Stimulated activated CD4-positive, alpha-beta T cell treated with anti-CD3 and anti-CD28 coated beads, TNF-alpha, amount 100 ng/mL, for 4 hours (primary cell): ENCODE results near the gene GOLGA7B.
A peak's percentile ranks its signal among the peaks of the same experiment; 100 is the strongest.
"Not testable (repeated sequence)": the region's sequence is repeated elsewhere in the genome, so short reads cannot be mapped to it uniquely, and the experiment has no call there.

Experiments used
- DNase-seq, 3 experiments: peaks; one replicate each; pipeline ENCODE4 v3.0.0-alpha.2; 2020; ENCODE audit warnings: low read depth in 3 of 3

GOLGA7B gene

DNA sequence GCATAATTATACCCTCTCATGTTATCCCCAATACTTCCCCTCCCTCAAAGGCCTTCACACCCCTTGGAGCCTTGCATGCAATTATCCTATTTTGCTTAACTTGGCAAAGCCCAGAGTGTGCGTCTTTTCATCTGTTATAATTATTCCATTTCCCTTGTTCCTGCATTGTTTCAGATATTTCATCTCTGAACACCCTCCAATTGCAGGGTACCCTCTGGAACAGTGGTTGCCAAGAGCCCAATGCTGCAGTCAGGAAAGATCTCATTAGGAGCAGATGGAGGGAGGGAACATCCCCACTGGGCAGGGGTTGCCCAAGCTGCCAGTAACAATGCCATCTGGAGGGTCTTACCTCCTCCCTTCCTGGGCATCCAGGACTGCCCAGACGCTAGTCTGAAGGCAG lies 18.4 kb upstream of the GOLGA7B start:
- no peak for DNase-seq

DNA sequence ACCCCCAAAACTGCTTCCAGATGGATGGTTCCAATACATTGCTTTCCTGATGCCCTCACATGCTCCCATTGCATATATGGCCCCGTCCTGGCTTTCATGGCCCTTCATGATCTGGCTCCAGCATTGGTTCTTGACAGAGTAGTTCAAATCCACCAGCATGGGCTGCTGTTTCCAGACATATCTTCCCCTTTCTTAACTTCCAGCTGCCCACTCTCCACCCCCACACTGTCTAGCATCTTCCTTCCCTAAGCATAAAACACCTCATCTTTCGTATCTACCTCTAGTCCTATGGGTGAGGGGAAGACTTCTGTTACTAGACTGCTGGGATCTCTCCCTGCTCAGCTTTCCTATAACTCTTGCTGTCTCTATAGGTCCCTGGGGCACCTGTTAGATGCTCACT lies 13.2 kb upstream of the GOLGA7B start:
- DNase-seq: no peak

DNA sequence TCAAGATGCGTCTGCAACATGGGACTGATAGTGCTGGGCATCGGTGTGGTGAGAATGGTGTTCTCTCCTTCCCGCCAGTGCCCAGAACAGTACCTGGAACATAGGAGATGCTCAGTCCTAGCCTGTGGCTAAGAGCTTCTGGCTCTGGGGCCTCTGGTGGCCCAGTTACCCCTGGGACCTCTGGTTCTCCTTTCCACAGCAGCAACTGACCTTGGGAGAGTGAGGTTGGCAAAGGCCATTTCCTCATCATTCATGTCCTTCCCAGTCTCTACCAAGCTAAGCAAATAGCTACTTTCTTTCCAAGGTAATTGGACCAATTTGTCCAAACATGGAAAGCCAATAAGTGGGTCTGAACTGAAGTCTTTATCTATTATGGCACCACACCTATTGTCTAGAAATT lies 11.6 kb upstream of the GOLGA7B start:
- DNase-seq: no peak

- DNase-seq: not testable (repeated sequence)
These were observed 8.5 kb upstream of the GOLGA7B start for GRCh38 chr10:97841166-97841565.

- DNase-seq: not testable (repeated sequence)
These were observed 7.5 kb upstream of the GOLGA7B start for GRCh38 chr10:97842114-97842513.

- no peak for DNase-seq
These were observed 6.9 kb upstream of the GOLGA7B start for GRCh38 chr10:97842656-97843280.

GRCh38 chr10:97843281-97843671 lies 6.4 kb upstream of the GOLGA7B start:
- DNase-seq: no peak

GRCh38 chr10:97843972-97844371 lies 5.7 kb upstream of the GOLGA7B start:
- not testable (repeated sequence) for DNase-seq

DNA sequence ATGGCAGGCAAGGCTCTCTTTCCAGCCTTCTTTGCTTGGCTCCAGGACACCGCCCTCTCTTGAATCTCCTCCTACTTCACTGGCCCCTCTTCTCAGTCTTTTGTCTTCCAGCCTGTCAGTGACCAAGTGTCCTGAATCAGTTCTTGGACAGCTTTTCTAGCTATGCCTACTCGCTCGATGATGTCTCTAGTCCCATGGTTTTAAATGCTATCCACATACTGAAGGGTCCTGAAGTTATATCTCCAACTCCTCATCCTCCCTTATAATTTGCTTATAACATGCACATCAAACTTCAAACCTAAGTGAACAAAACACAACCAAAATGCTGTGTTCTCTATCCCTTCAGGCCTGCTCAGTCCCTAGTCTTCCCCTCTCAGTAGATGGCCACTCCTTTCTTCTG lies 5.0 kb upstream of the GOLGA7B start:
- no peak for DNase-seq

- DNase-seq: peak in 2 of 3 experiments; percentile 21 to 31
These were observed 448 bp upstream of the GOLGA7B start for GRCh38 chr10:97849103-97849686.

DNA sequence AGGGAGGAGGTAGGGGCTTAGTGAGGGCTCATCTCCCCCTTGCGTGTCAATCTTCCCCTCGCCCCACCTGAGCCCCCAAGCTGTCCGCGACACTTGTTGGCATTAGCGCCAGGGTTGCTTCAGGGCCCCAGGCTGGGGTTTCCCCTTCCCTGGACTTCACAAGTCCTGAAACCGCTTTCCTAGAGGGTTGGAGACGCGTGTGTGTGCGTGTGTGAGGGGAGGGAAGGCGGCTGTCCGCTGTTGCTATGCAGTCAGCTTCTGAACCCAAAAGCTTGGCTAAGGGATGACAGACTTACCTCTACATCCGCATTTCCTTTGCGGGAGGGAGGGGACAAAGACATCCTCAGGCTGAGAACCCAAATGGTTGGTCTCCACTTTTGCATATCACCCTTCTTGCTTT lies 803 bp downstream of the GOLGA7B start:
- no peak for DNase-seq

- DNase-seq: peak in 1 of 3 experiments; percentile 3
These were observed 1.8 kb downstream of the GOLGA7B start for GRCh38 chr10:97851341-97852001.

DNA sequence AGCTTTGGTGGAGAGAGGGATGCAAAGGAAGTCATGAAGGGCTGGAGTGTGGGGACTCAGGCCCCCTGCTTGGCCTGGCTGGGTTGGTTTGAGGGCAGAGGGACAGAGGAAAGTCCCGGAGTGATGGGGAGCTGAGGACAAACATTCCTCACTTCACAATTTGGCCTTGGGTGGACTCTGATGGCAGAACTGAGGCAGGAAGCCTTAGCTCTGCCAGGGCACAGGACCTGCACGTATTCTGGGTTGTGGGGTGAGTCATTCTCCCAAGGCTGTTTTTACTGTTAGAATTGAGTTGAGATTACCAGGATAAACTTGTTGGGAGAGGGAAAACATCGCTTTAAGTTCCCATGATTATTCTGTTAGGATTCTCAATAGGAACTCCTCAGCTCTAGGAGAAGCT lies 2.6 kb downstream of the GOLGA7B start:
- DNase-seq: no peak

GRCh38 chr10:97852840-97853405 lies 3.3 kb downstream of the GOLGA7B start:
- DNase-seq: no peak

GRCh38 chr10:97854743-97855142 lies 5.1 kb downstream of the GOLGA7B start:
- no peak for DNase-seq

- DNase-seq: no peak
These were observed 8.4 kb downstream of the GOLGA7B start for GRCh38 chr10:97858001-97858439.

- no peak for DNase-seq
These were observed 11.6 kb downstream of the GOLGA7B start for GRCh38 chr10:97861097-97861750.

GRCh38 chr10:97861924-97862323 lies 12.3 kb downstream of the GOLGA7B start:
- no peak for DNase-seq

DNA sequence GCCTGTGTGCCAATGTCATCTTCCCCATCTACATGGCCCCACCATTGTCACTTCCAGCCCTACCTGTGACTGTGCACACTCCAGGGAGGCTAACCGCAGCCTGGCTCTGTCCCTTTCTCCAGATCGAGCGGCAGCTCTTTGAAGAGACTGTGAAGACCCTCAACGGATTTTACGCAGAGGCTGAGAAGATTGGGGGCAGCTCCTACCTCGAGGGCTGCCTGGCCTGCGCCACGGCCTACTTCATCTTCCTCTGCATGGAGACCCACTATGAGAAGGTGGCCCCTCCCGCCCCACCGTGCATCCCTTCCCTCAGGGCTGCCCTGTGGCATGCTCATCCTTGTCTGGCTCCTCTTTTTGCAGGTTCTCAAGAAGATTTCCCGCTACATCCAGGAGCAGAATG lies 14.2 kb downstream of the GOLGA7B start:
- no peak for DNase-seq

- no peak for DNase-seq
These were observed 15.8 kb downstream of the GOLGA7B start for GRCh38 chr10:97865488-97865887.

- DNase-seq: no peak
These were observed 17.0 kb downstream of the GOLGA7B start for GRCh38 chr10:97866524-97867219.
